GM18499 (cell line): Measurements from ENCODE around the gene RPS18.
"Not testable (repeated sequence)": the region's sequence is repeated elsewhere in the genome, so short reads cannot be mapped to it uniquely, and the experiment has no call there.

Source experiments
- ATAC-seq: cut with Tn5 transposase; IDR thresholded peaks from one replicate; pipeline ENCODE4 v1.9.1; 2021; ENCODE audit warnings: moderate number of reproducible peaks; ENCODE audit not compliant: insufficient read depth, unreplicated experiment

RPS18 gene

GRCh38 chr6:33271117-33271467 is 783 bp upstream of the RPS18 start:
- no peak for ATAC-seq

DNA sequence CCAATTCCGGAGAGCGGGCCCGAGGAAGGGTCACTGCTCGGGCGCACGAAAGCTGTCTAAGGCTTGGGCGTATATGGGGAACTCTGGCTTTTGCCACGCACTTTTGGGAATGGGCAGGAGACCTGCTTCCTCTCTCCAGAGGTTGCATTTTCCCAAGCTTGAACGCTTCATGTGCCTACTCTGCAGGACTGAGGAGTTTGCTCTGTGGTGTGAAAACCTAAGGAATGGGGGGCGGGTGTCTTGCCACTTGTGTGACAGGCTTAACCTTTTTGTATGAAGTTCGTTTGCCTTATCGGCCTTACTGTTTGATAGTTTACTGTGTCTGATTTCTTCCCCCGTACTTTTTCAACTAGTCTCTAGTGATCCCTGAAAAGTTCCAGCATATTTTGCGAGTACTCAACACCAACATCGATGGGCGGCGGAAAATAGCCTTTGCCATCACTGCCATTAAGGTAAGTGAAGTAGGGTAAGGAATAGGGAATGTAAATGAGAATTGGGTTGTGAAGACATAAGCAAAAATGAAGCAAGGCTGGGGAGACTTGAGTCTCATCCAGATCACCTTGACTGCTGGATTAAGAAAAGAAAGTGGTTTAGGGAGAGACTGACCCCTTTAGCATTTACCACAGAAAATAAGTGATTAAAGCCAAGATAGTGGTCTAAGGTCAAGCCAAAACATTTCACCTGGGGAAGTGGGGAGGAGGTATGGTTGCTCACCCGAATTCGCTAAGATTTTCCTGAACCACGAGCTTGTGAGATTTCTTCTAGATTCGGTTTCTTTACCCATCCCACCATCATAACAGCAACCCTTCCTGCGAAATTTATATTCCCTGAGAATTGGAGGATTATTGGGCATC is 627 bp downstream of the RPS18 start:
- ATAC-seq: no peak

DNA sequence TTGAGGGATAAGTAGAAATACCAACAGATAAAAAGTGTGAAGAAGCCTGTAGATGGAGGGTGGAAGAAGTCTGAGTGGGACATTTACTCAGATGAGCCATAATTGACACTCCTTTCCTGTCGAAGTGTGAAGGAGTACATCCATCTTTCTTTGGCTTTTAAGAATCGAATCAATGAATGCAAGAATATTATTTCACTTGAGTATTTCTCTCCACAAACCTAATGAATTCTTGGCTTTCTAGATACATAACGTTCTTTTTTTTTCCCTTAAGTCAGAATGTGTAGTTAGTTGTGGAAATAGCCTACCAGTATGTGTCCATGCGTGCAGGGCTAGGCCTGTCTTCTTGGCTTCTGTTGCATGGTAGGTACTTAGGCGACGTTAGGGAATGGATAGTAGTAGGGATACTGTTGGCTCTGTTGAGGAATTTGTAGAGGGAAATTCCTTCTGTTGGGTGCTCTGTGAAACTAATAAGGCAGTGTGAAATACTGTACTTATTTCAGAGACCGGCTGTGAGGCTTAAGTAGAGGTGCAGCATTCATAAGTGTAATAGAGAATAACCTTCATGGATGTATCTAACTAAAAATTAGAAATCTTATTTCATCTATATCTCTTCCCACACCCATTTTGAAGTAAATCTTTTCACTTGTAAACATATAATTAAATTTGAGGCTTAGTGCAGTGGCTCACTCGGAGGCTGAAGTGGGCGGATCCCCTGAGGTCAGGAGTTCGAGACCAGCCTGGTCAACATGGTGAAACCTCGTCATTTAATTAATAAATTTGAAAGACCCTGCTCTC is 1.5 kb downstream of the RPS18 start:
- no peak for ATAC-seq

- no peak for ATAC-seq
These were observed 2.3 kb downstream of the RPS18 start for GRCh38 chr6:33273924-33274902.

DNA sequence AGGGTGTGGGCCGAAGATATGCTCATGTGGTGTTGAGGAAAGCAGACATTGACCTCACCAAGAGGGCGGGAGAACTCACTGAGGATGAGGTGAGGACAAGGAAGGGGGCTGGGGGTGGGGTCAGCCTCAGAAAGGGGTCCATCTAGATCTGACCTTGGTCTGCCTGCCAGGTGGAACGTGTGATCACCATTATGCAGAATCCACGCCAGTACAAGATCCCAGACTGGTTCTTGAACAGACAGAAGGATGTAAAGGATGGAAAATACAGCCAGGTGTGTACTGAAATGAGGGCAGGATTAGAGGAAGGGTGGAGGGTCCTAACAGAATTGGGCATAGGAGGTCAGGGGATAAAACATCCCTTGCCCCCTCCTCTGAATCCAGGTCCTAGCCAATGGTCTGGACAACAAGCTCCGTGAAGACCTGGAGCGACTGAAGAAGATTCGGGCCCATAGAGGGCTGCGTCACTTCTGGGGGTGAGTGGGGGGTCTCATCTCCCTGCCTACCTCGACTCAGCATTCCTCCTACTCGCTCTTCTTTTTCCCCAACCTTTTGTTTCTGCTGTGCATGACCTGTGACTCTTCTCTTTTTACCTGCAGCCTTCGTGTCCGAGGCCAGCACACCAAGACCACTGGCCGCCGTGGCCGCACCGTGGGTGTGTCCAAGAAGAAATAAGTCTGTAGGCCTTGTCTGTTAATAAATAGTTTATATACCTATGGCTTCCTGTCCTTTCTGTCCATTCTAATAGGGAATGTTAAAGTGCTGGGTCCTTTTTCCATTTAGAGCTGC is 4.1 kb downstream of the RPS18 start:
- not testable (repeated sequence) for ATAC-seq

DNA sequence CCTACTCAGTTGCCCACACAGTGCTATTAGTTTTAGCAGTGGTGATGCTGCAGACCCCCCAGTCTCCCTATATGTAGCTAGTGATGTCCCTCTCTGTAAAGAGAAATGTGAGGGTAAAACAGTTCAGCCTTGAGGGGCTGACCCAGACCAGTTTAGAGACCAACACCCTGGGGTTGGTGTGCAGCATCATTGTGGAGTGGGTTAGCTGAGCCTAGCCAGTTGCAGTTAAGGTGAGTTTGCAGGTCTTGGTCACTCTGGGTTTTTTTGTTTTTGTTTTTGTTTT is 4.6 kb downstream of the RPS18 start:
- ATAC-seq: no peak

- ATAC-seq: no peak
These were observed 5.2 kb downstream of the RPS18 start, which contains the start of gene B3GALT4 for GRCh38 chr6:33276864-33277662. Gene B3GALT4, plus strand, starts transcription at chr6:33277123. Its CDS starts 297 bp downstream, at chr6:33277420.

DNA sequence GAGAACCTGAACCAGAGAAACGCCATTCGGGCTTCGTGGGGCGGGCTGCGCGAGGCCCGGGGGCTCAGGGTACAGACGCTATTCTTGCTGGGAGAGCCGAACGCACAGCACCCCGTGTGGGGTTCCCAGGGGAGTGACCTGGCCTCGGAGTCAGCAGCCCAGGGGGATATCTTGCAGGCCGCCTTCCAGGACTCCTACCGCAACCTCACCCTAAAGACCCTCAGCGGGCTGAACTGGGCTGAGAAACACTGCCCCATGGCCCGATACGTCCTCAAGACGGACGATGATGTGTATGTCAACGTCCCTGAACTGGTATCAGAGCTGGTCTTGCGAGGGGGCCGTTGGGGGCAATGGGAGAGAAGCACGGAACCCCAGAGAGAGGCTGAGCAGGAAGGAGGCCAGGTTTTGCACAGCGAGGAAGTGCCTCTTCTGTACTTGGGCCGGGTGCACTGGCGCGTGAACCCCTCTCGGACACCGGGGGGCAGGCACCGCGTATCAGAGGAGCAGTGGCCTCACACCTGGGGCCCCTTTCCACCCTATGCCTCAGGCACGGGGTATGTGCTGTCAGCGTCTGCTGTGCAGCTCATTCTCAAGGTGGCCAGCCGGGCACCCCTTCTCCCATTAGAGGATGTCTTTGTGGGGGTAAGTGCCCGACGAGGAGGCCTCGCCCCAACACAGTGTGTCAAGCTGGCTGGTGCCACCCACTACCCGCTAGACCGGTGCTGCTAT is 6.0 kb downstream of the RPS18 start:
- no peak for ATAC-seq

DNA sequence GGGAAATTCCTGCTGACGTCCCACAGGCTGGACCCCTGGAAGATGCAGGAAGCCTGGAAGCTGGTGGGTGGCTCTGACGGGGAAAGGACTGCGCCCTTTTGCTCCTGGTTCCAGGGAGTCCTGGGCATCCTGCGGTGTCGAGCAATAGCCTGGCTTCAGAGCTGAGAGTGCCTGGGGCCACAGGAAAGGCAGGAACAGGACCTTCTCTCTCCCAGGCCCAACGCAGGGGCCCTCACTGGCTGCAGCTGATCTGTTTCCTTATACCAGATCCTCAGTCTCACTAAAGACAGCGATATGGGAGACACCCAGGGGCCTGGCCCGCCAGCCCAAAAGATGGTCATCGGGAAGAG is 6.5 kb downstream of the RPS18 start:
- ATAC-seq: no peak

DNA sequence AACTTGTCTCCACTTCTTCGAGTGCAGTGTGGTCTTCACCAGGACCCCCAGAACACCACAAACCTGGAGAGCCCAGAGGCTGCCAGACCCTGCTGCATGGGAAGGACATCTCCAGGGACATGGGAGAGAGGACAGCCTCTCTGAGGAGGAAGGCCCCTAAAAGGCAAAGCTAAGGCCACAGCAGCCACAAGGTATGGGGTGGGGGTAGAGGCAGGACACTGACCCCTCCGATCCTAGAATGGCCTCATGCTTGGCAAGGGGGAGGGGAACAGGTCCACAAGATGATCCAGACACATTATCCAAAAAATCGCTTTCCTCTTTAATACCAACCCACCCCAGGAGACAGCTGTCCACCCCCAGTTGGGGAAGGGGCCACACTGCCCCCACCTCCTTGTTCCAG is 6.9 kb downstream of the RPS18 start:
- no peak for ATAC-seq

- no peak for ATAC-seq
These were observed 7.4 kb downstream of the RPS18 start for GRCh38 chr6:33279257-33279695.

GRCh38 chr6:33279971-33280511 is 8.2 kb downstream of the RPS18 start:
- ATAC-seq: no peak

- ATAC-seq: no peak
These were observed 8.7 kb downstream of the RPS18 start for GRCh38 chr6:33280539-33280938.

GRCh38 chr6:33285214-33285613 is 13.3 kb downstream of the RPS18 start:
- not testable (repeated sequence) for ATAC-seq

DNA sequence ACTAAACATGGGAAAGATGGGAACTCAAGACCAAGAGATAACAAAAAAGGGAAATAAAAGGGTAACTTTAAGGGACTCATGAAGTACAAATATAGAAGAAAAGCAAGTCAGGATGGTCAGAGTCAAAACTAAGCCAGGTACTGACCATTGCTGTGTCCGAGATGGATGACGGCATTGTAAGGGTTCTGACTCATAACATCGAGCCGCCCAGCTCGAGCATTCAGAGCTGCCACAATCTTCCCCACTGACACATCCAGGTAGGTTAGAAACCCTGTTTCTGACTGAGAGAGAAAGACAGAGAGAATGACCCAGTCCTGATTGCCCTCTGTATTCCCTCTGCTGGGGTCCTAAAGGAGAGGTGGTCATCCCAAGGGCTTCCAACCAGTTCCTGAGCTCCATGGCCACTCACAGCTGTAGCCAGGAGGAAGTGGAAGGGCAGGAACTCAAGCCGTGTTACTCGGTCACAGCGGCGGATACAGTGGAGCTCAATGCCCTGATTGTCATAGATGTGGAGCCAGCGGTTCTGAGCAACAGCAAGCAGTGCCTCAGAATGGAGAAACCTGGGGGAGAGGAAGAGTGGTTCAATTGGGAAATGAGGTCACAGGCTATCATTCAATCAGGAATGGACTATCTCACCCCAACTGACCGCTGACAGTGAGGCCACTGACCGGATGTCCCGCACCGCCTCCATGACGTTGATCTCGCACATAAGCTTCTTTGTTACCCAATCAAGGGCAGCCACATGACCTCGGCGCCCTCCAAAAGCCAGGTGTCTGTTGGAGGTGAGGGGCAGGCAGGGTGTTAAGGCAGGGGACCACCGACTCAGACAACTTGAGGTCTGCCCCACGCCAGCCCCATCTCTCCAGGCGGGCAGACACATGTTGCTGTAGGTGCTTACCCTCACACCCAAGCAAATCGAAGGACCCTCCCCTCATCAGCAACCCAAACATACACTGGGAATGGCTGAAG is 15.4 kb downstream of the RPS18 start:
- no peak for ATAC-seq

DNA sequence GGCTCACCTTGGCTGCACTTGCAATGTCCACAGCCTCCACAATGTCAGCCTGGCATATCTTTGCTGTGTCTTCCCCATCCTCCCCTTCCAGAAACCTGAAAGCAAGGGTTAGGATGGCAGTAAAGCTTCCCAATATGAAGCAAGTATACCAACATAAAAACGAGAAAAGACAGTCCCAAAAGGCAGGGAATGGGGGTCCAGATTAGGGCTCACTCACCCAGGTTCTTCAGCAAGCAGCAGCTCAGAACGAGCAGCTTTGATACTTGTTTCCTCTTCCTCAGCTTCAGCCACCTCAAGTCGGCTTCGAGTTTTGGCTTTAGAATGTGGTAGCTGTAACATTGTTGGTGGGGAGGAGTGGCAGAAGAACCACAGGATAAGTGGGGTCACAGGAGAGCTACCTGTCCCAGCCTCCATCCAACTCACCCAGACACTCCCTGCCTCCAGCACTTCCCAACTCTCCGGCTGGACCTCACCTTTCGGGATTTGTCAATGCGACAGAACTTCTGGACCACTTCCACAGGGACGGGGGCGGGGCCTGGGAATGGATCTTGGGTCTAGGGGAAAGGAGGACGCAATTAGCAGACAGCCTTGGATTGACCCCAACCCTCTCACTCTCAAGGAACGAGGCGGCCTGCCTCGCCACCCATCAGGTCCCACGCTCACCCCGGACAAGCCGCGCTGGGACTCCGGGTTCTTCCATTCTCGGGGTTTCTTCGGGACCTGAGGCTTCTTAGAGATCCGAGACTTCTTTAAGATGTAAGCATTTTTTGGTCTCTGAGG is 16.5 kb downstream of the RPS18 start:
- no peak for ATAC-seq
